Measurements from ENCODE around the gene AOPEP.

GRCh38 chr9:94843134-94843533 is 116.6 kb downstream of the AOPEP start:
- TF ChIP-seq, protein P1, sequence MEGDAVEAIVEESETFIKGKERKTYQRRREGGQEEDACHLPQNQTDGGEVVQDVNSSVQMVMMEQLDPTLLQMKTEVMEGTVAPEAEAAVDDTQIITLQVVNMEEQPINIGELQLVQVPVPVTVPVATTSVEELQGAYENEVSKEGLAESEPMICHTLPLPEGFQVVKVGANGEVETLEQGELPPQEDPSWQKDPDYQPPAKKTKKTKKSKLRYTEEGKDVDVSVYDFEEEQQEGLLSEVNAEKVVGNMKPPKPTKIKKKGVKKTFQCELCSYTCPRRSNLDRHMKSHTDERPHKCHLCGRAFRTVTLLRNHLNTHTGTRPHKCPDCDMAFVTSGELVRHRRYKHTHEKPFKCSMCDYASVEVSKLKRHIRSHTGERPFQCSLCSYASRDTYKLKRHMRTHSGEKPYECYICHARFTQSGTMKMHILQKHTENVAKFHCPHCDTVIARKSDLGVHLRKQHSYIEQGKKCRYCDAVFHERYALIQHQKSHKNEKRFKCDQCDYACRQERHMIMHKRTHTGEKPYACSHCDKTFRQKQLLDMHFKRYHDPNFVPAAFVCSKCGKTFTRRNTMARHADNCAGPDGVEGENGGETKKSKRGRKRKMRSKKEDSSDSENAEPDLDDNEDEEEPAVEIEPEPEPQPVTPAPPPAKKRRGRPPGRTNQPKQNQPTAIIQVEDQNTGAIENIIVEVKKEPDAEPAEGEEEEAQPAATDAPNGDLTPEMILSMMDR (IDR thresholded peaks at IDR 0.05) = no peak
- TF ChIP-seq POLR2A (IDR thresholded peaks at IDR 0.05) = no peak
